Urinary bladder (tissue), 4 donors: ENCODE results near the gene STK39. TPM values are rescaled to one million over a fixed set of nuclear protein-coding genes. Genes with fewer than 3 reads are reported as not detected.

ENCODE experiments used
- DNase-seq: peaks from one replicate; pipeline ENCODE4 v3.0.0-alpha.2; 2015; ENCODE audit errors: extremely low spot score
- H3K27ac ChIP-seq: one replicate; pipeline ENCODE4 v1.5.1; 2013; ENCODE audit warnings: low read depth, mild to moderate bottlenecking, moderate library complexity
- H3K36me3 ChIP-seq: one replicate; pipeline ENCODE4 v1.6.1; 2013; ENCODE audit warnings: mild to moderate bottlenecking, moderate library complexity; ENCODE audit not compliant: insufficient read depth
- H3K4me1 ChIP-seq: one replicate; pipeline ENCODE4 v1.6.1; 2013; ENCODE audit warnings: mild to moderate bottlenecking, moderate library complexity; ENCODE audit not compliant: insufficient read depth
- H3K4me3 ChIP-seq: one replicate; pipeline ENCODE4 v1.5.1; 2013; ENCODE audit warnings: low read depth, low read length
- WGBS: extraction: QIAGEN DNeasy Blood & Tissue Kit; methylation state at CpG from one replicate; pipeline ENCODE4 v1.1.7; 2013; 5-methylcytosine and 5-hydroxymethylcytosine counted together
- polyA plus RNA-seq: library from polyadenylated mRNA; stranded (reverse); fragments of 200-250 nt; gene quantifications from one replicate; pipeline ENCODE4 v1.2.3, GENCODE V29; 2013
- total RNA-seq: library from RNA; depleted of rRNA; stranded (reverse); fragments of >200 nt; gene quantifications from one replicate; pipeline ENCODE4 v1.2.3, GENCODE V29; 2014
- donor health status: healthy with polysubstance abuse.
- donor health status: healthy.

The STK39 gene
- total and polyA plus RNA-seq, 2 donors, result 17.5 to 37.7 TPM

- 84% methylated on average over 5 of the region's 5 CpGs for WGBS
- Histone ChIP-seq H3K36me3 (no peaks in the 10 kb centered on the region), H3K4me1 (no peaks in the 10 kb centered on the region), H3K4me3 (no peak overlapping the region), H3K27ac (no peak overlapping the region)
- no peak for DNase-seq
Measured at GRCh38 chr2:167939514-167940345, 307.7 kb downstream of the STK39 start.

DNA sequence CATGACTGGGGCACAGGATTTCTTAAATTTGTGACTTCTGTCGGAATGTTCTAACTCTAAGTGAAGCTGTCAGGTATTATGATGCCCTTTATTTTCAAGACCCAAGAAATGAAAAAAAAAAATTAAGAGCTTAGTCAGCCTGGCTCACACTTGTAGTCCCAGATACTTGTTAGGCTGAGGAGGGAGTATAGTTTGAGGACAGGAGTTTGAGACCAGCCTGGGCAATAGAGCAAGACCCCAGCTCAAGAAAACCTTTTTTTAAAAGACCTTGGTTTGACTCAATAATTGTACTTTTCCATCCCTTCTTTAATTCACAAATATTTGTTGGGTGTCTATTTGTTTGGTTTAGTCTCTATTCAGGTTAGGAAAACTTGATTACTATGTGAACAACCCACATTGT lies 310.0 kb downstream of the STK39 start:
- Histone ChIP-seq H3K4me1 (no peaks in the 10 kb centered on the region), H3K4me3 (no peak overlapping the region), H3K36me3 (no peaks in the 10 kb centered on the region), H3K27ac (no peak overlapping the region)
- no peak for DNase-seq
- WGBS, result 95% methylated on average over 1 of the region's 1 CpG

- Histone ChIP-seq H3K4me3 (no peak overlapping the region), H3K36me3 (no peaks in the 10 kb centered on the region), H3K27ac (no peak overlapping the region), H3K4me1 (no peaks in the 10 kb centered on the region)
- 86% methylated on average over 4 of the region's 4 CpGs for WGBS
- DNase-seq, result no peak
Measured at GRCh38 chr2:167935803-167936110, 311.6 kb downstream of the STK39 start.

- H3K36me3 ChIP-seq, result no peaks in the 10 kb centered on the region
- no peak for DNase-seq
- WGBS, result 93% methylated on average over 4 of the region's 4 CpGs
- no peak overlapping the region for H3K27ac ChIP-seq
- H3K4me3 ChIP-seq, result no peak overlapping the region
- no peaks in the 10 kb centered on the region for H3K4me1 ChIP-seq
Measured at GRCh38 chr2:167933097-167933814, 314.1 kb downstream of the STK39 start.

DNA sequence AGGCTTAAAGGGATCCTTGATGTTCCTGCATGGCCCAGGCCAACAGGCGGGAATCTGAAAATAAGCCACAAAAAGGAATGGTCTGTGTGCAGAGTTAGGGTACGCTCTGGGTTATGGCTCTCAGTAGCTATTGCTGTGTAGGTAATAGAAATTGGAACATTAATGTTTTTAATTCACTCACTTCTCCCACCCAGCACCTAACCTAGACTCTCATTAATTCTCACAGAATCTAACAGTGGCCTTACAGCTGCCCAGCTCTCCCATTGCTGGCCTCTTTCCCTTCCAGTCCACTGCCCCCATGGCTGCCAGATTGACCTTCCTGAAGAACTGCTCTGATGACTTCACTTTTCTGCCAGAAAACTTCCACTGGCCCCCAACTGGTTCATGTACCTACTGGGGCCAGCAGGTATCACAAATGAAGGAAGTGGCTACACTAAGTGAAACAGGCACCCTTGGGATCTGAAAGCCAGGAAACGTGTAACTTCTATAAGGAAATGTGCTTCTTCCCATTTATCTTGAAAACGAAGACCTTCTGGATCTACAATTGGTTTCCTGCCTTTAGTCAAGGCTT lies 315.2 kb downstream of the STK39 start:
- no peaks in the 10 kb centered on the region for H3K36me3 ChIP-seq
- DNase-seq, result no peak
- H3K4me1 ChIP-seq, result no peaks in the 10 kb centered on the region
- WGBS, result 86% methylated on average over 4 of the region's 4 CpGs
- H3K4me3 ChIP-seq, result no peak overlapping the region
- no peak overlapping the region for H3K27ac ChIP-seq

GRCh38 chr2:167929484-167929883 lies 317.9 kb downstream of the STK39 start:
- H3K4me3 ChIP-seq, result no peak overlapping the region
- no peak for DNase-seq
- no peak overlapping the region for H3K27ac ChIP-seq
- no peaks in the 10 kb centered on the region for H3K36me3 ChIP-seq
- H3K4me1 ChIP-seq, result no peaks in the 10 kb centered on the region
- WGBS, result 84% methylated on average over 3 of the region's 3 CpGs

DNA sequence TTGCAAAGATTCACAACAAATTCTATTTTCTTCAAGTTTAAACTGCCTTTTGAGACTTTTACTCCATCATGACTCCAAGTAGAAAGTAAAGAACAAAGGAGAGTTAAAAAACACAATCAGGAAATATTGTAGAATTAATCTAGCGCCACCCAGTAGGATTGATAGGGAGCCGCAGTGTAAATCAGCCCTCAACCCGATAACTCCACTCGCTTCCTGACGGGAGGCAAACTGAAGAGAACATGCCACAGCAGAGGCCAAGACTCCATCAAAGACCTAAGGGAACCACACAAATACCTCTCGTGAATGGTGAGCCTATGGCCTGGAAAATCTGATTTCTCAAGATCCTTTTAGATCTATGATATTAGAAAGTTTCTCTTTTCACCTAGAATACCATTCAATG lies 319.0 kb downstream of the STK39 start:
- no peak for DNase-seq
- WGBS, result 90% methylated on average over 6 of the region's 6 CpGs
- Histone ChIP-seq H3K4me1 (no peaks in the 10 kb centered on the region), H3K27ac (no peak overlapping the region), H3K36me3 (no peaks in the 10 kb centered on the region), H3K4me3 (no peak overlapping the region)

GRCh38 chr2:167925758-167926157 lies 321.6 kb downstream of the STK39 start:
- H3K27ac ChIP-seq, result no peak overlapping the region
- 35% methylated on average over 2 of the region's 2 CpGs for WGBS
- no peak overlapping the region for H3K4me3 ChIP-seq
- no peaks in the 10 kb centered on the region for H3K4me1 ChIP-seq
- peak; percentile 21 for DNase-seq
- no peaks in the 10 kb centered on the region for H3K36me3 ChIP-seq

GRCh38 chr2:167924556-167924955 lies 322.8 kb downstream of the STK39 start:
- 78% methylated on average over 4 of the region's 4 CpGs for WGBS
- no peak overlapping the region for H3K4me3 ChIP-seq
- no peak for DNase-seq
- H3K27ac ChIP-seq, result no peak overlapping the region
- H3K36me3 ChIP-seq, result no peaks in the 10 kb centered on the region
- no peaks in the 10 kb centered on the region for H3K4me1 ChIP-seq

DNA sequence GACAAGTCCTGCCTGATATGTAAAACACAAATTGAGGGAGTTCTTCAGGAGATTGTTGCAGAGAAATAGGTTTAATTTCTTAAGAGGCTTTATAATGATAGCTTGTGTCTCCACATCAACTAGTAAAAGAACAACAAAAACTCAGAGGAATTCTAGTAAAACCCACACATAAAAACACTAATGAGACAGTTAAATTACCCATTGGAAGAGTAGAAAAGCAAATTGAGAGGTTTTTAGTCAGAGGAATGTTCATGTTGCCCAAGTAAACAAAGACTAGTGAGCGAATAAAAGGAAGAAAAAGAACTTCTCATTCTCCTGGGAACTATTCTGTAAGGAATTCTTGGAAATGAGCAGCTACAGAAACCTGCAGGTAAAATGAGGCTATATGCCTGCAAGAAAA lies 330.6 kb downstream of the STK39 start:
- DNase-seq, result no peak
- WGBS, result 76% methylated on average over 1 of the region's 1 CpG

DNA sequence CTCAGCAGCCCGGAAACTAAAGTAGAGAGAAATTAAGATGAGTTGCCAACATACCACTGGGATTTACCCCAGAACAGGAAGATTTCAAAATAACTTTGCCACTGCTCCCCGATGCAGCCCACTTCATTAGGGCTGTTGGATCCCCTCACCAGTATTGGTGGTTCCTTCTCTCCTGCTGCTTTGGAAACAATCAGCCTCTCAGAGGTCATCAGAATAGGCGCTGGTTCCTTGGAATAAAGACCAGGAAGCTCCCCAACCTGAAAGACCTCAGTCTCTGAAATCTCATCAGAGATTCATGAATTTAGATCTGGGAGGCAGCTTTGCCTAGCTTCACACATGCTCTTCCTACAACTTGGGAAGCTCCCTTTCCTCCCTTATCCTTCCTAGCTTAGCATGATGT lies 332.4 kb downstream of the STK39 start:
- 89% methylated on average over 3 of the region's 3 CpGs for WGBS
- no peaks in the 10 kb centered on the region for H3K36me3 ChIP-seq
- H3K4me3 ChIP-seq, result no peak overlapping the region
- no peak for DNase-seq
- H3K27ac ChIP-seq, result no peak overlapping the region
- H3K4me1 ChIP-seq, result no peaks in the 10 kb centered on the region

More for the DNA sequence above, 330.6 kb downstream of the STK39 start:
- Histone ChIP-seq H3K4me1 (no peaks in the 10 kb centered on the region), H3K36me3 (no peaks in the 10 kb centered on the region), H3K27ac (no peak overlapping the region), H3K4me3 (no peak overlapping the region)

DNA sequence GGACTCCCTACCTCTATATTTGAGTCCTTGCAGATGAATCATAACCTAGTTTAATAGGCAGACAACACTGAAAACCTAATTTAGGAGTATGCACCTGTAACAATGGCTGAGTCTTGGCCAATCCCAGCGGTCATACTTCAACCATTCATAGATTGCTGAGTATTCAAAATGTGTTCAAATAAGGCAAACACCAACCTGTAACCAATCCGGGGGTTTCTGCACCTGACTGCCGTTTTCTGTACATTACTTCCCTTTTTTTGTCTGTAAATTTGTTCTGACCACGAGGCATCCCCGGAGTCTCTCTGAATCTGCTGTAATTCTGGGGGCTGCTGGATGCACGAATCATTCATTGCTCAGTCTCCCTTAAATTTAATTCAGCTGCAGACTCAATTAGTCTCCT lies 338.6 kb downstream of the STK39 start:
- no peaks in the 10 kb centered on the region for H3K36me3 ChIP-seq
- H3K4me3 ChIP-seq, result no peak overlapping the region
- no peak for DNase-seq
- no peak overlapping the region for H3K27ac ChIP-seq
- no peaks in the 10 kb centered on the region for H3K4me1 ChIP-seq
- WGBS, result 88% methylated on average over 6 of the region's 6 CpGs

DNA sequence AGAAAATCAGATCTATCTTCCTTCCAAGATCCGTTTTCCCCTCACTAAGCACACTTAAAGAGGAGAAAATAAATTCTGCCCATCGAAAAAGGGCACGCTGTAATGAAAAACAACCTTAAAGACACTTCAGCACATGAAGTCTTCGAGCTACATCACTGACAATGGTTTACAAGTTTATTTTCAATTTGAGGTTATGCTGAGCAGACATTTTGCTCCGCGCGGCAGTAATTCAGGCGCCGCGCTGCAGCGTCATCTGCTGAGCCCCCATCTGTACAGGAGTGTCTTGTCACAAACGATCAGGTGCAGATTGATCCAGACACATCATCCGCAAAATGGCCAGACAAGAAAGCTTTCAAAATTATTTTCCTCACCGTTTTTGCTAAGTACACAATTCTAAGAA lies 341.7 kb downstream of the STK39 start:
- no peak for DNase-seq
- WGBS, result 88% methylated on average over 14 of the region's 14 CpGs

More for the DNA sequence above, 341.7 kb downstream of the STK39 start:
- Histone ChIP-seq H3K4me1 (no peaks in the 10 kb centered on the region), H3K4me3 (no peak overlapping the region), H3K36me3 (no peaks in the 10 kb centered on the region), H3K27ac (no peak overlapping the region)
